DMS153 (cell line): ENCODE data around the gene STAG3.
"Not testable (repeated sequence)": the region's sequence is repeated elsewhere in the genome, so short reads cannot be mapped to it uniquely, and the experiment has no call there.

Experiments
- DNase-seq: peaks from one replicate; lab custom pipeline; 2025; lab: John Stamatoyannopoulos, UW

Gene STAG3

DNA sequence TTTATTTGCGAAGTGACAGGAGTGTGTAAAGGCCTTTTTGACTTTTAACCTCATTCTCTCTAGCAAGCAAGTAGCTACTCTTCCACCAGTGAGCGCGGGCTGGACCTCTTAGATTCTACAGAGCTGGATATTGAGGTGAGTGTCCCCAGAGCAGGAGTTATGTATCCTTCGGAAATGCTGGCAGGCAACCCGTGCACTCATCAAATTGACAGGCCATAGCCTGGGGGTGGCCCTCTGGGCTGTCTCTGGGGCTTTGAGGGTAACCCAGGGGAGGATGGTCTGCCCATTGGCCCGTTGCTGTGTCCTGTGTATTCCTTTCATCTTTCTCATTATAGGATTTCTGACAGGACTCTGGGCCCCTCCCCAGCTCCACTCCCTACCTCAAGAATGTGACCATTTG, 36.0 kb downstream of the STAG3 start:
- no peak for DNase-seq

- DNase-seq = not testable (repeated sequence)
These were observed 36.6 kb downstream of the STAG3 start for GRCh38 chr7:100214356-100214755.

GRCh38 chr7:100215895-100216294, 38.2 kb downstream of the STAG3 start:
- no peak for DNase-seq

GRCh38 chr7:100217934-100218333, 40.2 kb downstream of the STAG3 start:
- peak; percentile 26 for DNase-seq

DNA sequence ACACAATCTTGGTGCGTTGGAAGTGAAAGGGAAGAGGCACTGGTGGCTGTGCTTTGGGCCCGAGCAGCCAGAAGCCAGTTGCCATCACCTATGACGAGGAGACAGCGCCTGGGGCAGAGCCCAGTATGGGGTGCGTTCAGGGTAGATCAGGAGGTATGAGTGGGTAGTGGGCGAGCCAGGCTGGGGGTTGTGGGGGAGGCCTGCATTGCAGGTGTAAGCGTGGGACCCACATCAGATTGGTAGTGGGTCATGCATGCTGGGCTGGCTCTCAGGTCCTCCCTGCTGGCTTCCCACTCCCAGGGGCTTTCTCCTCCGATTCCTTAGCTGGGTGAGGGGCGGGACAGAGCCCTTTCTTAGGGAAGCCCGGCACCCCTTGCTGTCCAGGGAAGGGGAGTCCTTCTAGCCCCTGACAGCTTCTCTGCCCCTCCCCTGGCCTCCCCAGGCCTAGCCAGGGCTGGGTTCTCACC, 41.6 kb downstream of the STAG3 start:
- DNase-seq = no peak

GRCh38 chr7:100219801-100220585, 42.3 kb downstream of the STAG3 start, which contains the start of gene PVRIG:
Gene PVRIG, plus strand, starts transcription at chr7:100219949. Its CDS starts 22 bp downstream, at chr7:100219971.
- DNase-seq = not testable (repeated sequence)

GRCh38 chr7:100220586-100221230, 43.0 kb downstream of the STAG3 start:
- DNase-seq = no peak

DNA sequence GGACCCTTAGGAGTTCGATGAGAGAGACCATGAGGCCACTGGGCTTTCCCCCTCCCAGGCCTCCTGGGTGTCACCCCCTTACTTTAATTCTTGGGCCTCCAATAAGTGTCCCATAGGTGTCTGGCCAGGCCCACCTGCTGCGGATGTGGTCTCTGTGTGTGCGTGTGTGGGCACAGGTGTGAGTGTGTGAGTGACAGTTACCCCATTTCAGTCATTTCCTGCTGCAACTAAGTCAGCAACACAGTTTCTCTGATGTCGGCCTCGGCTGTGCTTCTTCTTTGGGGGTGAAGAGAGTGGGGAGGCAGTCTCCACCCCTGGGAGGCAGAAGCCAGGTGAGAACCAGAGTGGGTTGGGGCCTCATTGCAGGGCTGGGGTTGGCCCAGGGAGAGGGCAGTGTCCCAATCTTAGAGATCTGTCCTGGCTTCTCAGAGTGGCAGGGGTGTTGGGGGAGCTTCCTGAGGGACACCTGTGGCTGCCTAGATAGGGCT, 43.6 kb downstream of the STAG3 start:
- DNase-seq = no peak

- no peak for DNase-seq
These were observed 44.2 kb downstream of the STAG3 start for GRCh38 chr7:100221767-100222444.

DNA sequence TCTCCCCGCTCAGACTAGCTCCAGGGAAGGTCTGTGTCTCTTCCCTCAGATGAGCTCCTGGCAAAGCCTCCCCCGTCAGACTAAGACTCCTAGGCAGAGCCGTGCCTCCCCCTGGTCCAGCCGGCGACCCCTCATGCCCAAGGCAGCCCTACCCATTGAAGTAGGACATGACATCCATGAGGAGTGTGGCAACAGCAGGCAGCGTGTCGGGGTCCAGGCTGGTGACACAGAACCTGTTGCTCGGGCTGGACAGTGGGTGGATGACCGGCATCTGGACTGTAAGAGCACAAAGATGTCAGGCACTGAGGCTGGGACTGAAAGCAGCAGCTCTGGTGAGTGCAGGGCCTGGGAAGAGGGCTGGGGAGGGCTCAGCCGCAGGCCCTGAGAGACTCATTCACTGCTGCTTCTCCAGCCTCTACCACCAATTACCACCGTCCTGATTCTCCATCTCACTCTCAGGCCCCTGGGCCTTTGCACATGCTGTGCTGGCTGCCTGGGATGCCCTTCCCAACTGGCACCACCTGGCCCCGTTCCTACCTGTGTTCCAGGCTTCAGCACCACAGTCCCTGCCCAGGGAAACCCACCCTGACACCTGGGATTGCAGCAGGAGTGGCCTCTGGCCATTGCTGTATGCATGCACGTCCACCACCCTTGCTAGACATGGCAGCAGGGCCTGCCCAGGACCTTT, 44.9 kb downstream of the STAG3 start:
- no peak for DNase-seq

GRCh38 chr7:100223376-100223927, 45.7 kb downstream of the STAG3 start:
- DNase-seq = not testable (repeated sequence)

DNA sequence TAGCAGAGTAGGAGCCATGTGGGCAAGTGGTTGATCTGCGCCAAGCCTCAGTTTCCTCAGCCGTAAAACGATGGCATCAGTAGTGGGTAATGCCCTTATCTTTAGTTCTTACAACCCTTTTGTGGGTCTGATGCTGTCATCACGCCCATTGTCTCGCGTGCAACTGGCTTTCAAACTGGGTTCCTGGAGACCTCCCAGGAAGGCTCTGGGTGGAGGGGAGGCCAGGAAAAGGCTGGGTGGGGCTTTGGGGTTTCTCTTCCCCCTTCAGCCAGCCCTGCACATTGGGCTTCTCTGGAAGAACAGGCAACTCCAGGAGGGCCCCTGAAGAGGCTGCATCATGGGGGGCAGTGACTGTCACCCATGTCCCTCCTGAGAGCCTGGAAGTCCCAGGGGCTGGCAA, 47.2 kb downstream of the STAG3 start:
- DNase-seq = not testable (repeated sequence)

- not testable (repeated sequence) for DNase-seq
These were observed 57.1 kb downstream of the STAG3 start for GRCh38 chr7:100234660-100235317.

DNA sequence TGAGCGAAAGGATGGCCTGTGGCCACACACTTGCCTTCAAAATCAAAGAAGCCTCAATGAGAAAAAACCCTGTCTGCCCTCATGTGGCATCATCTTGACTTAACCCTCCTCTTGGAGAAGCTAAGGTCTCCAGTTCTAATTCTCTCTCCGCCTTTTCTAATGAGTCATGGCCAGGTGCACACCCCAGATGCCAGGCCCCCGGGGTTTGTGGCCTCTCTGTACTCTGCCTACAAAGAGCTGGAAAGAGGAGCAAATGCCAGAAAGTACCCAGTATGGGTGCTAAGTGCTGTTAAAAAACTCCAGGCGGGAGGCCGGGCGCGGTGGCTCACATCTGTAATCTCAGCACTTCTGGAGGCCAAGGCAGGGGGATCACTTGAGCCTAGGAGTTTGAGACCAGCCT, 62.3 kb downstream of the STAG3 start:
- DNase-seq = not testable (repeated sequence)

GRCh38 chr7:100243385-100243784, 65.7 kb downstream of the STAG3 start:
- not testable (repeated sequence) for DNase-seq

GRCh38 chr7:100244988-100245605, 67.4 kb downstream of the STAG3 start:
- DNase-seq = not testable (repeated sequence)

DNA sequence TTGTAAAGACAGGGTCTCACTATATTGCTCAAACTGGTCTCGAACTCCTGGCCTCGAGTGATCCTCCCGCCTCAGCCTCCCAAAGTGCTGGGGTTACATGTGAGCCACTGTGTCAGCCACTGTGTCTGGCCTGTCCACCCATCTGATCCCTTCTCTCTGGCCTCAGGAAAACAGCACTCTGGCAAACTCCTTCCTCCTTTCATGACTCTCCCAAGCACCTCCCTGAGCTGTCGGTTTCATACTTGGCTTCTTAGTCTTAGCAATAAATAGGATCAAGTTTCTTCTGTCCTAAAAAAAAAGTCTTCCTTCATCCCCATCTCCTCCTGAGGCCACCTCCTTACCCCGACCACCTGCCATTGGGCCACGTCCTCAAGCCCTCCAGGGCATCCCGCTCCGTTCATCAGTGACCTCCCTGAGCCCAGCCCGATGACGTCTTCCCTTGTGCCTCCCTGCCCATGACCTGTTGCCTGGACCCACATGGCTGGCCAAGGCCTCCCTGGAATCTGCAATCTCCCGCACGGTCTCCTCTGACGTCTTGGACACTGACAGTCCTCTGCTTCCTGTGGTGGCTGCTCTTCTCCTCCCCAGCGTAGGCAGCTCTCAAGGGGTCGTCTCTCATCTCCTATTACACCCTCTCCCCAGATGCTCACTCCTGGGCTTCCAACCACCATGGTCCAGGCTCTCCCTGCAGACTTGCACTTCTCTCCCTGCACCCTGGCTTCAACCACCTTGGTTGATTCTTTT, 68.6 kb downstream of the STAG3 start:
- not testable (repeated sequence) for DNase-seq

- not testable (repeated sequence) for DNase-seq
These were observed 69.1 kb downstream of the STAG3 start for GRCh38 chr7:100246865-100247137.

DNA sequence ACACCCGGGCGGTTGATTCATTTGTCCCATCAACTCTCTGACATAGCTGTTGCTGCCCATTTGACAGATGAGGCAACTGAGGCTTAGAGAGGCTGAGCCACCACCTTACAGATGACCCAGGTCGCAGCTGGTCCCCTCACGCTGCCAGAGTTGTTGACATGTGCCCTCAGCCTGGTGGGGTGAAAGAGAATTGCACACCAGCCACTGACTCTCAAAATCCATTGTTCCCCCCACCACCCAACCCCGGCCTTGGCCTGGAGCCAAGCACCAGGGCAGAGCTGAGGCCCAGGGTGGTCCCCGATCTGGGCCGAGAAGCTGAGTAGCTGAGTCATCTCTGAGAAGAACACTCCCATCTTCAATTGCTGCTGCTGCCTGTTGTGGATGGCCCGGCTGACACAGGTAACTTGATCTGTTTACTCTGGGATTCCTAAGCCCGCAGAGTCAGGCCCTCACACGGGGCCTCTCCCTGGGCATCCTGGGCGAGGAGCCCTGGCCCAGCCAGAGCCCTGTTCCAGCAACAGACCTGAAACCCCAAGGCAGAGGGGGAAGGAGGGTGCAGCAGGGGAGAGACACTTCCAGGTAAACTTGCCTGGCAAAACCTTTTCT, 69.5 kb downstream of the STAG3 start:
- peak; percentile 80 for DNase-seq

DNA sequence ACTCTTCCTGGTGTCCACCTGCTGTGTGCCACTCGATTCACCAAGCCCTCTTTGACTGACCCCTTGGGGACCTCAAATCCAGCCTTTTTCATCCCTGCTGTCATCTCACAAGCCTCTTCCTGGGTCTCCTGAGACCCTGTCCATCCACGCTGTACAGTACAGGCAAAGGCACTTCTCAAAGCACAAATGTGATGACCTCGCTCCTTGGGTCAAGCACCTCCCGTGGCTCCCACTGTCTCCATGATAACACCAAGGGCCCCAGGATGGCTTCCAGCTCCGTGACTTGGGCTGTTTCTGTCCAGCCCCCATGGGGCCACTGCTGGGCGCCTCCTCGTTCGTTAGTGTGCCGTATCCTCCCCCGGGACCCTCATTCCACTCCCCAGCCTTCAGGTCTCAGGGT, 70.8 kb downstream of the STAG3 start:
- no peak for DNase-seq
